ENCODE measurements around the gene MUC6.

DNA sequence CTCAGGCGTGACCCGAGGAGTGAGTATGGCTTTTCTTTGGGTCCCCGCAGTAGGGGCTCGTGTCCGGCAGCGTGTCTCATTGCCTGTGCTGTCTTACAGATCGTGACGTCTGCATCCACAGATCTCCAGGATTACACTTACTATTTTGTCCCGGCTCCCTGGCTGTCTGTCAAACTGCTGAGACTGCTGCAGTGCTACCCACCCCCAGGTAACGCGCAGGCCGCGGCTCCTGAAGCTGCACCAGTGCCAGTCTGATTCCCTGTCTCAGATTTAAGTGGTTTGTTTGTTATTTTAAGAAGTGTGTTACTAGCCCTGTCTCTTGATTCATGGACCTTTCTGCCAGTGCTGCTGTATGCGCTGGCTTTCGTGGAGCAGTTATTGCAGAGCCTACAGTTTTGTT is 52.0 kb downstream of the MUC6 start:
- TF ChIP-seq CEBPB (IDR thresholded peaks at IDR 0.05) = no peak
- TF ChIP-seq YY1 (IDR thresholded peaks at IDR 0.05; ENCODE audit: low read depth) = no peak
- no peak for TF ChIP-seq EGR1 (IDR thresholded peaks at IDR 0.05)
- no peak for TF ChIP-seq EP300 (IDR thresholded peaks at IDR 0.05; ENCODE audit: borderline replicate concordance)
- TF ChIP-seq RAD21 (IDR thresholded peaks at IDR 0.05; ENCODE audit: low read depth) = no peak
- TF ChIP-seq, protein P1, sequence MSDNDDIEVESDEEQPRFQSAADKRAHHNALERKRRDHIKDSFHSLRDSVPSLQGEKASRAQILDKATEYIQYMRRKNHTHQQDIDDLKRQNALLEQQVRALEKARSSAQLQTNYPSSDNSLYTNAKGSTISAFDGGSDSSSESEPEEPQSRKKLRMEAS (IDR thresholded peaks at IDR 0.05) = no peak
- TF ChIP-seq TEAD4 (IDR thresholded peaks at IDR 0.05) = no peak
- TF ChIP-seq, protein P2, sequence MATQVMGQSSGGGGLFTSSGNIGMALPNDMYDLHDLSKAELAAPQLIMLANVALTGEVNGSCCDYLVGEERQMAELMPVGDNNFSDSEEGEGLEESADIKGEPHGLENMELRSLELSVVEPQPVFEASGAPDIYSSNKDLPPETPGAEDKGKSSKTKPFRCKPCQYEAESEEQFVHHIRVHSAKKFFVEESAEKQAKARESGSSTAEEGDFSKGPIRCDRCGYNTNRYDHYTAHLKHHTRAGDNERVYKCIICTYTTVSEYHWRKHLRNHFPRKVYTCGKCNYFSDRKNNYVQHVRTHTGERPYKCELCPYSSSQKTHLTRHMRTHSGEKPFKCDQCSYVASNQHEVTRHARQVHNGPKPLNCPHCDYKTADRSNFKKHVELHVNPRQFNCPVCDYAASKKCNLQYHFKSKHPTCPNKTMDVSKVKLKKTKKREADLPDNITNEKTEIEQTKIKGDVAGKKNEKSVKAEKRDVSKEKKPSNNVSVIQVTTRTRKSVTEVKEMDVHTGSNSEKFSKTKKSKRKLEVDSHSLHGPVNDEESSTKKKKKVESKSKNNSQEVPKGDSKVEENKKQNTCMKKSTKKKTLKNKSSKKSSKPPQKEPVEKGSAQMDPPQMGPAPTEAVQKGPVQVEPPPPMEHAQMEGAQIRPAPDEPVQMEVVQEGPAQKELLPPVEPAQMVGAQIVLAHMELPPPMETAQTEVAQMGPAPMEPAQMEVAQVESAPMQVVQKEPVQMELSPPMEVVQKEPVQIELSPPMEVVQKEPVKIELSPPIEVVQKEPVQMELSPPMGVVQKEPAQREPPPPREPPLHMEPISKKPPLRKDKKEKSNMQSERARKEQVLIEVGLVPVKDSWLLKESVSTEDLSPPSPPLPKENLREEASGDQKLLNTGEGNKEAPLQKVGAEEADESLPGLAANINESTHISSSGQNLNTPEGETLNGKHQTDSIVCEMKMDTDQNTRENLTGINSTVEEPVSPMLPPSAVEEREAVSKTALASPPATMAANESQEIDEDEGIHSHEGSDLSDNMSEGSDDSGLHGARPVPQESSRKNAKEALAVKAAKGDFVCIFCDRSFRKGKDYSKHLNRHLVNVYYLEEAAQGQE (IDR thresholded peaks at IDR 0.05; ENCODE audit: low read depth) = no peak

Data from Ishikawa (cell line).